HL-60 (cell line): ENCODE measurements around the gene GPHN.

ENCODE experiments used
- CTCF ChIP-seq: IDR thresholded peaks from one replicate; pipeline ENCODE4 v1.5.1; 2011; ENCODE audit warnings: low read length, control low read depth, inconsistent platforms; ENCODE audit not compliant: insufficient read depth
- POLR2AphosphoS5 ChIP-seq: IDR thresholded peaks from 2 replicates; pipeline ENCODE4 v1.6.1; 2012; ENCODE audit warnings: low read depth
- REST ChIP-seq: IDR thresholded peaks from 2 replicates; pipeline ENCODE4 v1.6.1; 2012; ENCODE audit warnings: low read depth; ENCODE audit not compliant: insufficient replicate concordance
- SPI1 ChIP-seq: IDR thresholded peaks from 2 replicates; pipeline ENCODE4 v1.6.1; 2012; ENCODE audit warnings: low read depth, mild to moderate bottlenecking, borderline replicate concordance

- TF ChIP-seq CTCF (no peak), REST (no peak), POLR2AphosphoS5 (no peak), SPI1 (no peak)
These were observed 714.0 kb downstream of the GPHN start for GRCh38 chr14:67221982-67222328.
